PC-9 (cell line): ENCODE measurements around the gene RASA1. TPM values are rescaled to one million over a fixed set of nuclear protein-coding genes. Genes with fewer than 3 reads are reported as not detected.

Experiments
- BruUV-seq: library from RNA; stranded (reverse); fragments of 400-500 nt; replicated peaks from 2 replicates; lab custom pipeline; 2021; lab: Mats Ljungman, UMichigan
- CTCF ChIA-PET: fragments of 300-600 bp; sonication (Branson Sonifier 250); formaldehyde crosslinking; loops from one replicate; lab custom pipeline; 2022; ENCODE audit warnings: antibody characterized with exemption; lab: Charles Lee
- POLR2A ChIA-PET: fragments of 300-600 bp; sonication (Branson Sonifier 250); formaldehyde crosslinking; loops from one replicate; lab custom pipeline; 2022; ENCODE audit warnings: antibody characterized with exemption; ENCODE audit not compliant: unreplicated experiment; lab: Charles Lee
- DNase-seq, 2 experiments: peaks; one replicate each; pipeline versions ENCODE4 v3.0.0 to v3.0.0-alpha.2; 2015 to 2022; ENCODE audit warnings: mixed read lengths in 1 of 2
- H2AFZ ChIP-seq: fragments of 200-600 bp; sonication (generic); 2 replicates; pipeline ENCODE4 v1.8.1; 2017; ENCODE audit warnings: antibody characterized with exemption
- H3F3A ChIP-seq: fragments of 200-600 bp; sonication (generic); 2 replicates; pipeline ENCODE4 v1.8.1; 2017; ENCODE audit warnings: antibody characterized with exemption, mild to moderate bottlenecking, low read depth; ENCODE audit not compliant: insufficient read depth
- H3K27ac ChIP-seq: fragments of 200-600 bp; sonication (generic); 2 replicates; pipeline ENCODE4 v1.6.1; 2016; ENCODE audit warnings: mixed run types
- H3K27me3 ChIP-seq: fragments of 200-600 bp; sonication (generic); 2 replicates; pipeline ENCODE4 v1.6.1; 2016; ENCODE audit warnings: low read depth, mixed run types; ENCODE audit not compliant: insufficient read depth
- H3K36me3 ChIP-seq: fragments of 200-600 bp; sonication (generic); 2 replicates; pipeline ENCODE4 v1.6.1; 2016; ENCODE audit warnings: low read depth, mixed run types
- H3K4me1 ChIP-seq: fragments of 200-600 bp; sonication (generic); replicated peaks from 2 replicates; pipeline ENCODE4 v1.6.1; 2016; ENCODE audit warnings: mixed run types; ENCODE audit not compliant: insufficient read depth
- H3K4me2 ChIP-seq: fragments of 200-600 bp; sonication (generic); 2 replicates; pipeline ENCODE4 v1.6.1; 2017; ENCODE audit warnings: mixed run types
- H3K4me3 ChIP-seq: fragments of 200-600 bp; sonication (generic); 2 replicates; pipeline ENCODE4 v1.6.1; 2016; ENCODE audit warnings: mixed run types
- H3K79me2 ChIP-seq: fragments of 200-600 bp; sonication (generic); 2 replicates; pipeline ENCODE4 v1.6.1; 2017; ENCODE audit warnings: low read depth, mixed run types
- H3K9me2 ChIP-seq: fragments of 200-600 bp; sonication (generic); 2 replicates; pipeline ENCODE4 v1.8.1; 2017; ENCODE audit warnings: mild to moderate bottlenecking; ENCODE audit not compliant: insufficient read depth
- H3K9me3 ChIP-seq: fragments of 200-600 bp; sonication (generic); 2 replicates; pipeline ENCODE4 v1.8.1; 2016; ENCODE audit warnings: low read depth; ENCODE audit not compliant: insufficient read depth
- H4K20me1 ChIP-seq: fragments of 200-600 bp; sonication (generic); 2 replicates; pipeline ENCODE4 v1.8.1; 2017; ENCODE audit not compliant: insufficient read depth
- EZH2 ChIP-seq: fragments of 200-600 bp; sonication (generic); IDR thresholded peaks from 2 replicates; pipeline ENCODE4 v1.8.0; 2017; ENCODE audit warnings: antibody characterized with exemption, low read depth
- intact Hi-C: fragments of 100-400 bp; cut with micrococcal nuclease; formaldehyde crosslinking; loops from one replicate; pipeline ENCODE4 v1.10.0; 2022; ENCODE audit not compliant: unreplicated experiment
- total RNA-seq: library from RNA; stranded (reverse); gene quantifications from 2 replicates; pipeline ENCODE4 v1.2.3, GENCODE V29; 2021
- TF ChIP-seq, protein P1 (sequence below): fragments of 200-600 bp; sonication (generic); conservative IDR thresholded peaks from 2 replicates; pipeline ENCODE4 v1.6.1; 2017; ENCODE audit warnings: mixed run types, antibody characterized with exemption, mild to moderate bottlenecking, moderate library complexity

Gene RASA1
- total RNA-seq, 1 experiment from 2014 or later: 66.6 TPM

DNA sequence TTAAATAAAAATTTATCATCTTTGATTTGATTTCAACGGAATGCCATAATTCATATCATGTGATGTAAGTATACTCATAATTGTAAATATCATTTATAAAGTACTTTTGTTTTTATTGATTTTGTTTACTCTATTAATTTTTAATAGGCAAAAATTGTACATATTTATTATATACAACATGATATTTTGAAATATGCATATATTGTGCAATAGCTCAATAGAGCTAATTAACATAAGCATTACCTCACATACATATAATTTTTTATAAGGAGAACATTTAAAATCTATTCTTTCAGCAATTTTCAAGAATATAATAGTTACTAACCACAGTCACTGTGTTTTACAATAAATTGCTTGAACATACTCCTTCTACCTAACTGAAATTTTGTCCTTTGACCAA lies 170.0 kb downstream of the RASA1 start:
- Histone ChIP-seq H3K36me3 (no peaks in the 10 kb centered on the region), H3F3A (no peaks in the 10 kb centered on the region), H4K20me1 (no peaks in the 10 kb centered on the region), H2AFZ (no peak overlapping the region), H3K27ac (no peak overlapping the region), H3K9me2 (peaks cover 5% of the 10 kb centered on the region; the same call in 1 of the 2 replicates), H3K4me1 (no peaks in the 10 kb centered on the region), H3K4me3 (no peak overlapping the region), H3K27me3 (no peaks in the 10 kb centered on the region), H3K9me3 (no peaks in the 10 kb centered on the region), H3K4me2 (no peak overlapping the region), H3K79me2 (no peaks in the 10 kb centered on the region)
- TF ChIP-seq, protein P1, sequence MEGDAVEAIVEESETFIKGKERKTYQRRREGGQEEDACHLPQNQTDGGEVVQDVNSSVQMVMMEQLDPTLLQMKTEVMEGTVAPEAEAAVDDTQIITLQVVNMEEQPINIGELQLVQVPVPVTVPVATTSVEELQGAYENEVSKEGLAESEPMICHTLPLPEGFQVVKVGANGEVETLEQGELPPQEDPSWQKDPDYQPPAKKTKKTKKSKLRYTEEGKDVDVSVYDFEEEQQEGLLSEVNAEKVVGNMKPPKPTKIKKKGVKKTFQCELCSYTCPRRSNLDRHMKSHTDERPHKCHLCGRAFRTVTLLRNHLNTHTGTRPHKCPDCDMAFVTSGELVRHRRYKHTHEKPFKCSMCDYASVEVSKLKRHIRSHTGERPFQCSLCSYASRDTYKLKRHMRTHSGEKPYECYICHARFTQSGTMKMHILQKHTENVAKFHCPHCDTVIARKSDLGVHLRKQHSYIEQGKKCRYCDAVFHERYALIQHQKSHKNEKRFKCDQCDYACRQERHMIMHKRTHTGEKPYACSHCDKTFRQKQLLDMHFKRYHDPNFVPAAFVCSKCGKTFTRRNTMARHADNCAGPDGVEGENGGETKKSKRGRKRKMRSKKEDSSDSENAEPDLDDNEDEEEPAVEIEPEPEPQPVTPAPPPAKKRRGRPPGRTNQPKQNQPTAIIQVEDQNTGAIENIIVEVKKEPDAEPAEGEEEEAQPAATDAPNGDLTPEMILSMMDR: no peak
- TF ChIP-seq EZH2: no peak
- intact Hi-C loops: no loop called here
- DNase-seq: no peak
- BruUV-seq: no TSS peak
- CTCF ChIA-PET: no interaction called here
- POLR2A ChIA-PET: no interaction called here

DNA sequence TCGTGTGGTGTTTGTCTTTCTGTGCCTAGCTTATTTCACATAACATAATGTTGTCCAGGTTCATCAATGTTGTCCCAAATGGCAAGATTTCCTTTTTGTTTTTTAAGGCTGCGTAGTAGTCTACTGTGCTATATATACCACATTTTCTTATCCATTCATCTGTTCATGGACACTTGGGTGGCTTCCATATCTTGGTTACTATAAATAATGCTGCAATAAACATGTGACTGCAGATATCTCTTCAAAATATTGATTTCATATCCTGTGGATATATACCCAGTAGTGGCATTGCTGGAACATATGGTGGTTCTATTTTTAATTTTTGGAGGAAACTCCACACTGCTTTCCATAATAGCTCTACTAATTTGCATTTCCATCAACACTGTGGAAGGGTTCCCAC lies 170.5 kb downstream of the RASA1 start:
- H3K4me2 ChIP-seq: no peak overlapping the region
- CTCF ChIA-PET: no interaction called here
- no peaks in the 10 kb centered on the region for H3K9me3 ChIP-seq
- POLR2A ChIA-PET: no interaction called here
- H2AFZ ChIP-seq: no peak overlapping the region
- H3K27ac ChIP-seq: no peak overlapping the region
- H3F3A ChIP-seq: no peaks in the 10 kb centered on the region
- H3K36me3 ChIP-seq: no peaks in the 10 kb centered on the region
- BruUV-seq: no TSS peak
- H3K79me2 ChIP-seq: no peaks in the 10 kb centered on the region
- no peaks in the 10 kb centered on the region for H3K27me3 ChIP-seq
- intact Hi-C loops: no loop called here
- no peak overlapping the region for H3K4me3 ChIP-seq
- H4K20me1 ChIP-seq: no peaks in the 10 kb centered on the region
- DNase-seq: no peak
- no peaks in the 10 kb centered on the region for H3K4me1 ChIP-seq
- peaks cover 5% of the 10 kb centered on the region; the same call in 1 of the 2 replicates for H3K9me2 ChIP-seq
- TF ChIP-seq EZH2: no peak
- TF ChIP-seq, protein P1: no peak

Other genes starting within 250 kb of the RASA1 start
- gene CCNH, start 145.0 kb downstream of the RASA1 start, total RNA-seq: 38.5 and 43.9 TPM in 2 replicates